SK-N-SH treated with all-trans-retinoic acid at 6 μM for 48 hours (cell line): ENCODE results near the gene SFMBT1.

Source experiments
- ATAC-seq: fragments of 200-7000 bp; cut with Tn5 transposase; 3 replicates; pipeline ENCODE4 v1.9.1; 2020; ENCODE audit warnings: mild to moderate bottlenecking, moderate library complexity
- ARNTL ChIP-seq: fragments of 450-650 bp; formaldehyde crosslinking; IDR thresholded peaks from 2 replicates; pipeline ENCODE4 v1.5.0; 2020; ENCODE audit warnings: low read depth, mild to moderate bottlenecking, moderate library complexity, borderline replicate concordance
- BACH2 ChIP-seq: fragments of 250-450 bp; sonication (Bioruptor Pico); IDR thresholded peaks from 2 replicates; pipeline ENCODE4 v1.9.0; 2021; ENCODE audit warnings: mild to moderate bottlenecking, borderline replicate concordance
- CSDC2 ChIP-seq: fragments of 250-450 bp; sonication (Bioruptor Pico); IDR thresholded peaks from 2 replicates; pipeline ENCODE4 v1.5.0; 2020; ENCODE audit warnings: mild to moderate bottlenecking, moderate library complexity
- ESRRG ChIP-seq: fragments of 250-450 bp; sonication (Bioruptor Pico); IDR thresholded peaks from 2 replicates; pipeline ENCODE4 v1.6.1; 2021; ENCODE audit warnings: mild to moderate bottlenecking
- GLIS3 ChIP-seq: fragments of 250-450 bp; sonication (Bioruptor Pico); IDR thresholded peaks from 2 replicates; pipeline ENCODE4 v1.5.0; 2020; ENCODE audit warnings: mild to moderate bottlenecking, moderate library complexity
- ISL1 ChIP-seq: fragments of 250-450 bp; sonication (Bioruptor Pico); IDR thresholded peaks from 2 replicates; pipeline ENCODE4 v2.1.2; 2022; ENCODE audit warnings: mild to moderate bottlenecking, moderate library complexity
- OSR1 ChIP-seq: fragments of 250-450 bp; sonication (Bioruptor Pico); IDR thresholded peaks from 2 replicates; pipeline ENCODE4 v1.8.0; 2022; ENCODE audit warnings: moderate library complexity, mild to moderate bottlenecking, inconsistent platforms
- PPARA ChIP-seq: fragments of 250-450 bp; sonication (Bioruptor Pico); IDR thresholded peaks from 2 replicates; pipeline ENCODE4 v1.5.0; 2020; ENCODE audit warnings: mild to moderate bottlenecking, borderline replicate concordance
- RARB ChIP-seq: fragments of 250-450 bp; sonication (Bioruptor Pico); IDR thresholded peaks from 2 replicates; pipeline ENCODE4 v1.8.0; 2021; ENCODE audit warnings: mild to moderate bottlenecking, moderate library complexity
- SNAI2 ChIP-seq: fragments of 250-450 bp; sonication (Bioruptor Pico); IDR thresholded peaks from 2 replicates; pipeline ENCODE4 v1.5.0; 2020; ENCODE audit warnings: mild to moderate bottlenecking, moderate library complexity
- TCF4 ChIP-seq: fragments of 250-450 bp; sonication (Bioruptor Pico); IDR thresholded peaks from 2 replicates; pipeline ENCODE4 v1.8.0; 2021; ENCODE audit warnings: mild to moderate bottlenecking, moderate library complexity, borderline replicate concordance
- TOX ChIP-seq: fragments of 250-450 bp; sonication (Bioruptor Pico); IDR thresholded peaks from 2 replicates; pipeline ENCODE4 v1.8.0; 2021; ENCODE audit warnings: mild to moderate bottlenecking, moderate library complexity, borderline replicate concordance
- ZC3H10 ChIP-seq: fragments of 250-450 bp; sonication (Bioruptor Pico); IDR thresholded peaks from 2 replicates; pipeline ENCODE4 v1.5.1; 2021; ENCODE audit warnings: mild to moderate bottlenecking, moderate library complexity
- ZFP3 ChIP-seq: fragments of 250-450 bp; sonication (Bioruptor Pico); IDR thresholded peaks from 2 replicates; pipeline ENCODE4 v1.5.0; 2020; ENCODE audit warnings: mild to moderate bottlenecking, moderate library complexity
- ZFP30 ChIP-seq: fragments of 450-650 bp; formaldehyde crosslinking; IDR thresholded peaks from 2 replicates; pipeline ENCODE4 v1.5.0; 2022; ENCODE audit warnings: mild to moderate bottlenecking, moderate library complexity
- ZNF565 ChIP-seq: fragments of 450-650 bp; formaldehyde crosslinking; conservative IDR thresholded peaks from 2 replicates; pipeline ENCODE4 v1.5.0; 2020; ENCODE audit warnings: low read depth, mild to moderate bottlenecking, moderate library complexity
- ZNF70 ChIP-seq: fragments of 450-650 bp; formaldehyde crosslinking; IDR thresholded peaks from 2 replicates; pipeline ENCODE4 v1.5.0; 2020; ENCODE audit warnings: mild to moderate bottlenecking, moderate library complexity
- ZNF8 ChIP-seq: fragments of 450-650 bp; formaldehyde crosslinking; IDR thresholded peaks from 2 replicates; pipeline ENCODE4 v1.5.0; 2020; ENCODE audit warnings: mild to moderate bottlenecking, moderate library complexity
- TF ChIP-seq, protein P1 (sequence below): fragments of 250-450 bp; sonication (Bioruptor Pico); IDR thresholded peaks from 2 replicates; pipeline ENCODE4 v1.8.0; 2021; ENCODE audit warnings: low read depth, mild to moderate bottlenecking, moderate library complexity, borderline replicate concordance
- TF ChIP-seq, protein P2 (sequence below): fragments of 250-450 bp; sonication (Bioruptor Pico); IDR thresholded peaks from 2 replicates; pipeline ENCODE4 v1.5.1; 2021; ENCODE audit warnings: mild to moderate bottlenecking, moderate library complexity
- TF ChIP-seq, protein P3 (sequence below): fragments of 250-450 bp; sonication (Bioruptor Pico); IDR thresholded peaks from 2 replicates; pipeline ENCODE4 v1.8.0; 2020; ENCODE audit warnings: mild to moderate bottlenecking, moderate library complexity, borderline replicate concordance
- TF ChIP-seq, protein P4 (sequence below): fragments of 250-450 bp; sonication (Bioruptor Pico); IDR thresholded peaks from 2 replicates; pipeline ENCODE4 v1.5.1; 2020; ENCODE audit warnings: low read depth, mild to moderate bottlenecking, moderate library complexity
- TF ChIP-seq, protein P5 (sequence below): fragments of 250-450 bp; sonication (Bioruptor Pico); IDR thresholded peaks from 2 replicates; pipeline ENCODE4 v1.5.0; 2020; ENCODE audit warnings: mild to moderate bottlenecking, moderate library complexity

Gene SFMBT1

GRCh38 chr3:52982839-52983238, 63.0 kb downstream of the SFMBT1 start:
- TF ChIP-seq BACH2 = no peak
- no peak for TF ChIP-seq ISL1 (CRISPR knock-in tag)
- no peak for TF ChIP-seq TOX (CRISPR knock-in tag)
- TF ChIP-seq, protein P1, sequence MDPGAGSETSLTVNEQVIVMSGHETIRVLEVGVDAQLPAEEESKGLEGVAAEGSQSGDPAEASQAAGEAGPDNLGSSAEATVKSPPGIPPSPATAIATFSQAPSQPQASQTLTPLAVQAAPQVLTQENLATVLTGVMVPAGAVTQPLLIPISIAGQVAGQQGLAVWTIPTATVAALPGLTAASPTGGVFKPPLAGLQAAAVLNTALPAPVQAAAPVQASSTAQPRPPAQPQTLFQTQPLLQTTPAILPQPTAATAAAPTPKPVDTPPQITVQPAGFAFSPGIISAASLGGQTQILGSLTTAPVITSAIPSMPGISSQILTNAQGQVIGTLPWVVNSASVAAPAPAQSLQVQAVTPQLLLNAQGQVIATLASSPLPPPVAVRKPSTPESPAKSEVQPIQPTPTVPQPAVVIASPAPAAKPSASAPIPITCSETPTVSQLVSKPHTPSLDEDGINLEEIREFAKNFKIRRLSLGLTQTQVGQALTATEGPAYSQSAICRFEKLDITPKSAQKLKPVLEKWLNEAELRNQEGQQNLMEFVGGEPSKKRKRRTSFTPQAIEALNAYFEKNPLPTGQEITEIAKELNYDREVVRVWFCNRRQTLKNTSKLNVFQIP (CRISPR knock-in tag) = no peak
- TF ChIP-seq PPARA (CRISPR knock-in tag) = no peak
- TF ChIP-seq ZNF565 (CRISPR knock-in tag) = no peak
- TF ChIP-seq, protein P2, sequence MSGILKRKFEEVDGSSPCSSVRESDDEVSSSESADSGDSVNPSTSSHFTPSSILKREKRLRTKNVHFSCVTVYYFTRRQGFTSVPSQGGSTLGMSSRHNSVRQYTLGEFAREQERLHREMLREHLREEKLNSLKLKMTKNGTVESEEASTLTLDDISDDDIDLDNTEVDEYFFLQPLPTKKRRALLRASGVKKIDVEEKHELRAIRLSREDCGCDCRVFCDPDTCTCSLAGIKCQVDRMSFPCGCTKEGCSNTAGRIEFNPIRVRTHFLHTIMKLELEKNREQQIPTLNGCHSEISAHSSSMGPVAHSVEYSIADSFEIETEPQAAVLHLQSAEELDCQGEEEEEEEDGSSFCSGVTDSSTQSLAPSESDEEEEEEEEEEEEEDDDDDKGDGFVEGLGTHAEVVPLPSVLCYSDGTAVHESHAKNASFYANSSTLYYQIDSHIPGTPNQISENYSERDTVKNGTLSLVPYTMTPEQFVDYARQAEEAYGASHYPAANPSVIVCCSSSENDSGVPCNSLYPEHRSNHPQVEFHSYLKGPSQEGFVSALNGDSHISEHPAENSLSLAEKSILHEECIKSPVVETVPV (CRISPR knock-in tag) = no peak
- no peak for TF ChIP-seq ZNF70 (CRISPR knock-in tag)
- no peak for TF ChIP-seq OSR1 (CRISPR knock-in tag)
- no peak for TF ChIP-seq CSDC2 (CRISPR knock-in tag)
- no peak for TF ChIP-seq ARNTL (CRISPR knock-in tag)
- no peak for TF ChIP-seq ZFP30 (CRISPR knock-in tag)
- TF ChIP-seq, protein P3, sequence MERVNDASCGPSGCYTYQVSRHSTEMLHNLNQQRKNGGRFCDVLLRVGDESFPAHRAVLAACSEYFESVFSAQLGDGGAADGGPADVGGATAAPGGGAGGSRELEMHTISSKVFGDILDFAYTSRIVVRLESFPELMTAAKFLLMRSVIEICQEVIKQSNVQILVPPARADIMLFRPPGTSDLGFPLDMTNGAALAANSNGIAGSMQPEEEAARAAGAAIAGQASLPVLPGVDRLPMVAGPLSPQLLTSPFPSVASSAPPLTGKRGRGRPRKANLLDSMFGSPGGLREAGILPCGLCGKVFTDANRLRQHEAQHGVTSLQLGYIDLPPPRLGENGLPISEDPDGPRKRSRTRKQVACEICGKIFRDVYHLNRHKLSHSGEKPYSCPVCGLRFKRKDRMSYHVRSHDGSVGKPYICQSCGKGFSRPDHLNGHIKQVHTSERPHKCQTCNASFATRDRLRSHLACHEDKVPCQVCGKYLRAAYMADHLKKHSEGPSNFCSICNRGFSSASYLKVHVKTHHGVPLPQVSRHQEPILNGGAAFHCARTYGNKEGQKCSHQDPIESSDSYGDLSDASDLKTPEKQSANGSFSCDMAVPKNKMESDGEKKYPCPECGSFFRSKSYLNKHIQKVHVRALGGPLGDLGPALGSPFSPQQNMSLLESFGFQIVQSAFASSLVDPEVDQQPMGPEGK = no peak
- TF ChIP-seq, protein P4, sequence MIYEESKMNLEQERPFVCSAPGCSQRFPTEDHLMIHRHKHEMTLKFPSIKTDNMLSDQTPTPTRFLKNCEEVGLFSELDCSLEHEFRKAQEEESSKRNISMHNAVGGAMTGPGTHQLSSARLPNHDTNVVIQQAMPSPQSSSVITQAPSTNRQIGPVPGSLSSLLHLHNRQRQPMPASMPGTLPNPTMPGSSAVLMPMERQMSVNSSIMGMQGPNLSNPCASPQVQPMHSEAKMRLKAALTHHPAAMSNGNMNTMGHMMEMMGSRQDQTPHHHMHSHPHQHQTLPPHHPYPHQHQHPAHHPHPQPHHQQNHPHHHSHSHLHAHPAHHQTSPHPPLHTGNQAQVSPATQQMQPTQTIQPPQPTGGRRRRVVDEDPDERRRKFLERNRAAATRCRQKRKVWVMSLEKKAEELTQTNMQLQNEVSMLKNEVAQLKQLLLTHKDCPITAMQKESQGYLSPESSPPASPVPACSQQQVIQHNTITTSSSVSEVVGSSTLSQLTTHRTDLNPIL (CRISPR knock-in tag) = no peak
- no peak for TF ChIP-seq TCF4 (CRISPR knock-in tag)
- no peak for TF ChIP-seq RARB
- TF ChIP-seq ZNF8 = no peak
- no peak for TF ChIP-seq ZC3H10 (CRISPR knock-in tag)
- no peak for ATAC-seq

DNA sequence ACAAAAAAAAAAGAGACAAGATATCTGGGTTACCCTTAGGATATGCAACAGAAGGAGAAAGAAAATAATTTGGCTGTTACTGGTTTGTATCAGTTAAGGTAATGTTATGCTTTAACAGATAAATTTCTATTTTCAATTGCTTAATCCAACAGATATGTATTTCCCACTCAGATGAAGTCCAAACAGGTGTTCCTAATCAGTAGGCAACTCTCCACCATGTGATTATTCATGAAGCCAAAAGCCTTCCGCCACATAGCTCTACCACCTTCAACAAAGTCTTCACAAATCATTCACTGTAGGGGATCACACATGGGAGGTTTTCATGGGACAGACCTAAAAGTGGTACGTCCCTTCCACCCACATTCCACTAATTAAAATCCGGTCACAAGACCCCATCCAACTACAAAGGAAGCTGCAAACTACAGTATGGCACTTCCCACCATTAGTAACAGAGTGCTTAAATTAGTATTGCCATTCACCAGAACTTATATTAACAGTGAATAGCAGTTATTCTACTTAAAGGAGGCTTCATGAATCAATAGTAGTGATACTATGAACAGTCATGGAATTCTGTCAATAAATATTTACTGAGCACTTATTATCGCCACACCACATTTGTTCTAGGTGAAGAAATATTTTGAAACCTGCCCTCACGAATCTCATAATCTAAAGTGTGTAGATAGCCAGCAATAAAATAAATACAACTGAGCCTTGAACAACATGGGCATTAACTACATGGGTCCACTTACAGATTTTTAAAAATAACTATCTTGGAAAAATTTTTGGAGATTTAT, 66.5 kb downstream of the SFMBT1 start:
- no peak for ATAC-seq
- TF ChIP-seq GLIS3 (CRISPR knock-in tag) (no peak), ESRRG (CRISPR knock-in tag) (no peak), ZNF8 (no peak), ARNTL (CRISPR knock-in tag) (no peak), RARB (no peak), ZFP3 (CRISPR knock-in tag) (no peak), SNAI2 (CRISPR knock-in tag) (no peak), ZNF70 (CRISPR knock-in tag) (no peak), TOX (CRISPR knock-in tag) (no peak), PPARA (CRISPR knock-in tag) (no peak), ZFP30 (CRISPR knock-in tag) (no peak), TCF4 (CRISPR knock-in tag) (no peak), ZC3H10 (CRISPR knock-in tag) (no peak)
- TF ChIP-seq, protein P5, sequence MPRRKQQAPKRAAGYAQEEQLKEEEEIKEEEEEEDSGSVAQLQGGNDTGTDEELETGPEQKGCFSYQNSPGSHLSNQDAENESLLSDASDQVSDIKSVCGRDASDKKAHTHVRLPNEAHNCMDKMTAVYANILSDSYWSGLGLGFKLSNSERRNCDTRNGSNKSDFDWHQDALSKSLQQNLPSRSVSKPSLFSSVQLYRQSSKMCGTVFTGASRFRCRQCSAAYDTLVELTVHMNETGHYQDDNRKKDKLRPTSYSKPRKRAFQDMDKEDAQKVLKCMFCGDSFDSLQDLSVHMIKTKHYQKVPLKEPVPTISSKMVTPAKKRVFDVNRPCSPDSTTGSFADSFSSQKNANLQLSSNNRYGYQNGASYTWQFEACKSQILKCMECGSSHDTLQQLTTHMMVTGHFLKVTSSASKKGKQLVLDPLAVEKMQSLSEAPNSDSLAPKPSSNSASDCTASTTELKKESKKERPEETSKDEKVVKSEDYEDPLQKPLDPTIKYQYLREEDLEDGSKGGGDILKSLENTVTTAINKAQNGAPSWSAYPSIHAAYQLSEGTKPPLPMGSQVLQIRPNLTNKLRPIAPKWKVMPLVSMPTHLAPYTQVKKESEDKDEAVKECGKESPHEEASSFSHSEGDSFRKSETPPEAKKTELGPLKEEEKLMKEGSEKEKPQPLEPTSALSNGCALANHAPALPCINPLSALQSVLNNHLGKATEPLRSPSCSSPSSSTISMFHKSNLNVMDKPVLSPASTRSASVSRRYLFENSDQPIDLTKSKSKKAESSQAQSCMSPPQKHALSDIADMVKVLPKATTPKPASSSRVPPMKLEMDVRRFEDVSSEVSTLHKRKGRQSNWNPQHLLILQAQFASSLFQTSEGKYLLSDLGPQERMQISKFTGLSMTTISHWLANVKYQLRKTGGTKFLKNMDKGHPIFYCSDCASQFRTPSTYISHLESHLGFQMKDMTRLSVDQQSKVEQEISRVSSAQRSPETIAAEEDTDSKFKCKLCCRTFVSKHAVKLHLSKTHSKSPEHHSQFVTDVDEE (CRISPR knock-in tag) = no peak
- TF ChIP-seq, protein P4 (CRISPR knock-in tag) = no peak
- TF ChIP-seq, protein P1 (CRISPR knock-in tag) = no peak
- TF ChIP-seq, protein P3 = no peak
